ENCODE measurements around the gene F2R. TPM values are rescaled to one million over a fixed set of nuclear protein-coding genes. Genes with fewer than 3 reads are reported as not detected.
A peak's percentile ranks its signal among the peaks of the same experiment; 100 is the strongest.

The F2R gene
- total RNA-seq, 2 donors from 2014 or later = 3.6 to 20.4 TPM

- Mint-ChIP-seq H3K27ac (no peak overlapping the region), H3K4me3 (no peak overlapping the region), H3K27me3 (no peaks in the 10 kb centered on the region), H3K4me1 (peaks cover 5% of the 10 kb centered on the region), H3K36me3 (ENCODE audit: low read depth) (peaks cover 6% of the 10 kb centered on the region)
- no peaks in the 10 kb centered on the region for H3K9me3 ChIP-seq (ENCODE audit: control insufficient read depth, low read length, poor library complexity, severe bottlenecking)
- DNase-seq (no peak), ATAC-seq (no peak)
These were observed 21.6 kb upstream of the F2R start for GRCh38 chr5:76694317-76694716.

- H3K36me3 Mint-ChIP-seq (ENCODE audit: low read depth) = peaks cover 6% of the 10 kb centered on the region
- H3K4me1 Mint-ChIP-seq = no peaks in the 10 kb centered on the region
- H3K9me3 ChIP-seq (ENCODE audit: control insufficient read depth, low read length, poor library complexity, severe bottlenecking) = no peaks in the 10 kb centered on the region
- no peak overlapping the region for H3K27ac Mint-ChIP-seq
- H3K4me3 Mint-ChIP-seq = no peak overlapping the region
- no peak for DNase-seq
- H3K27me3 Mint-ChIP-seq = no peaks in the 10 kb centered on the region
- ATAC-seq = no peak
These were observed 20.6 kb upstream of the F2R start for GRCh38 chr5:76695346-76695745.

GRCh38 chr5:76696251-76696650, 19.7 kb upstream of the F2R start:
- H3K4me3 Mint-ChIP-seq = no peak overlapping the region
- no peaks in the 10 kb centered on the region for H3K9me3 ChIP-seq (ENCODE audit: control insufficient read depth, low read length, poor library complexity, severe bottlenecking)
- no peaks in the 10 kb centered on the region for H3K27me3 Mint-ChIP-seq
- no peak for DNase-seq
- no peaks in the 10 kb centered on the region for H3K4me1 Mint-ChIP-seq
- peaks cover 11% of the 10 kb centered on the region for H3K36me3 Mint-ChIP-seq (ENCODE audit: low read depth)
- no peak overlapping the region for H3K27ac Mint-ChIP-seq
- ATAC-seq = no peak

- no peak overlapping the region for H3K4me3 Mint-ChIP-seq
- H3K36me3 Mint-ChIP-seq (ENCODE audit: low read depth) = peaks cover 12% of the 10 kb centered on the region
- no peak for DNase-seq
These were observed 18.3 kb upstream of the F2R start for GRCh38 chr5:76697670-76698069.

GRCh38 chr5:76700571-76700970, 15.4 kb upstream of the F2R start:
- Mint-ChIP-seq H3K4me1 (peaks cover 2% of the 10 kb centered on the region), H3K27me3 (no peaks in the 10 kb centered on the region), H3K4me3 (no peak overlapping the region), H3K27ac (no peak overlapping the region), H3K36me3 (ENCODE audit: low read depth) (peaks cover 12% of the 10 kb centered on the region)
- DNase-seq (no peak), ATAC-seq (no peak)
- H3K9me3 ChIP-seq (ENCODE audit: control insufficient read depth, low read length, poor library complexity, severe bottlenecking) = no peaks in the 10 kb centered on the region

More at GRCh38 chr5:76697670-76698069, 18.3 kb upstream of the F2R start:
- Mint-ChIP-seq H3K27me3 (no peaks in the 10 kb centered on the region), H3K27ac (no peak overlapping the region), H3K4me1 (peaks cover 2% of the 10 kb centered on the region)
- no peaks in the 10 kb centered on the region for H3K9me3 ChIP-seq (ENCODE audit: control insufficient read depth, low read length, poor library complexity, severe bottlenecking)
- ATAC-seq = no peak

- H3K27me3 Mint-ChIP-seq = no peaks in the 10 kb centered on the region
- no peak overlapping the region for H3K27ac Mint-ChIP-seq
- H3K4me1 Mint-ChIP-seq = peaks cover 2% of the 10 kb centered on the region
- H3K36me3 Mint-ChIP-seq (ENCODE audit: low read depth) = peaks cover 10% of the 10 kb centered on the region
- DNase-seq (no peak), ATAC-seq (no peak)
- no peaks in the 10 kb centered on the region for H3K9me3 ChIP-seq (ENCODE audit: control insufficient read depth, low read length, poor library complexity, severe bottlenecking)
- H3K4me3 Mint-ChIP-seq = no peak overlapping the region
These were observed 14.6 kb upstream of the F2R start for GRCh38 chr5:76701298-76701697.

GRCh38 chr5:76703707-76704106, 12.2 kb upstream of the F2R start:
- no peak overlapping the region for H3K4me3 Mint-ChIP-seq
- peaks cover 2% of the 10 kb centered on the region for H3K4me1 Mint-ChIP-seq
- no peak overlapping the region for H3K27ac Mint-ChIP-seq
- no peaks in the 10 kb centered on the region for H3K9me3 ChIP-seq (ENCODE audit: control insufficient read depth, low read length, poor library complexity, severe bottlenecking)
- ATAC-seq (no peak), DNase-seq (no peak)
- H3K27me3 Mint-ChIP-seq = no peaks in the 10 kb centered on the region
- peaks cover 9% of the 10 kb centered on the region for H3K36me3 Mint-ChIP-seq (ENCODE audit: low read depth)

- H3K9me3 ChIP-seq (ENCODE audit: control insufficient read depth, low read length, poor library complexity, severe bottlenecking) = no peaks in the 10 kb centered on the region
- no peak for DNase-seq
- no peak overlapping the region for H3K27ac Mint-ChIP-seq
- H3K27me3 Mint-ChIP-seq = no peaks in the 10 kb centered on the region
- no peak overlapping the region for H3K4me3 Mint-ChIP-seq
- H3K36me3 Mint-ChIP-seq (ENCODE audit: low read depth) = peaks cover 6% of the 10 kb centered on the region
- no peak for ATAC-seq
- peaks cover 2% of the 10 kb centered on the region for H3K4me1 Mint-ChIP-seq
These were observed 11.7 kb upstream of the F2R start for GRCh38 chr5:76704131-76704663.

GRCh38 chr5:76705574-76705973, 10.4 kb upstream of the F2R start:
- DNase-seq = no peak
- no peak for ATAC-seq

GRCh38 chr5:76709762-76710161, 6.2 kb upstream of the F2R start:
- DNase-seq (no peak), ATAC-seq (no peak)
- no peak overlapping the region for H3K4me3 Mint-ChIP-seq
- no peak overlapping the region for H3K27ac Mint-ChIP-seq
- H3K36me3 Mint-ChIP-seq (ENCODE audit: low read depth) = no peaks in the 10 kb centered on the region
- H3K9me3 ChIP-seq (ENCODE audit: control insufficient read depth, low read length, poor library complexity, severe bottlenecking) = no peaks in the 10 kb centered on the region
- peaks cover 10% of the 10 kb centered on the region for H3K4me1 Mint-ChIP-seq
- H3K27me3 Mint-ChIP-seq = no peaks in the 10 kb centered on the region

More at GRCh38 chr5:76705574-76705973, 10.4 kb upstream of the F2R start:
- H3K27ac Mint-ChIP-seq = no peak overlapping the region
- no peaks in the 10 kb centered on the region for H3K27me3 Mint-ChIP-seq
- no peaks in the 10 kb centered on the region for H3K9me3 ChIP-seq (ENCODE audit: control insufficient read depth, low read length, poor library complexity, severe bottlenecking)
- H3K4me1 Mint-ChIP-seq = peaks cover 2% of the 10 kb centered on the region
- no peak overlapping the region for H3K4me3 Mint-ChIP-seq
- H3K36me3 Mint-ChIP-seq (ENCODE audit: low read depth) = peaks cover 6% of the 10 kb centered on the region

- Mint-ChIP-seq H3K4me1 (peaks cover 15% of the 10 kb centered on the region), H3K4me3 (no peak overlapping the region), H3K27ac (peak overlapping the region; percentile 8), H3K36me3 (ENCODE audit: low read depth) (no peaks in the 10 kb centered on the region), H3K27me3 (no peaks in the 10 kb centered on the region)
- no peaks in the 10 kb centered on the region for H3K9me3 ChIP-seq (ENCODE audit: control insufficient read depth, low read length, poor library complexity, severe bottlenecking)
- ATAC-seq (no peak), DNase-seq (no peak)
These were observed 4.9 kb upstream of the F2R start for GRCh38 chr5:76710991-76711390.

- peak; percentile 18 for ATAC-seq
- Mint-ChIP-seq H3K27ac (peak overlapping the region; percentile 21), H3K4me3 (peak overlapping the region; percentile 91), H3K4me1 (peaks cover 19% of the 10 kb centered on the region), H3K36me3 (ENCODE audit: low read depth) (no peaks in the 10 kb centered on the region), H3K27me3 (peaks cover 14% of the 10 kb centered on the region)
- DNase-seq = no peak
- H3K9me3 ChIP-seq (ENCODE audit: control insufficient read depth, low read length, poor library complexity, severe bottlenecking) = no peaks in the 10 kb centered on the region
These were observed 1.0 kb upstream of the F2R start for GRCh38 chr5:76714751-76715485.

GRCh38 chr5:76715486-76715735, 515 bp upstream of the F2R start:
- no peaks in the 10 kb centered on the region for H3K9me3 ChIP-seq (ENCODE audit: control insufficient read depth, low read length, poor library complexity, severe bottlenecking)
- H3K27me3 Mint-ChIP-seq = peaks cover 14% of the 10 kb centered on the region
- H3K27ac Mint-ChIP-seq = no peak overlapping the region
- no peak for DNase-seq
- peak overlapping the region; percentile 91 for H3K4me3 Mint-ChIP-seq
- no peak for ATAC-seq
- peaks cover 19% of the 10 kb centered on the region for H3K4me1 Mint-ChIP-seq
- H3K36me3 Mint-ChIP-seq (ENCODE audit: low read depth) = no peaks in the 10 kb centered on the region

- H3K36me3 Mint-ChIP-seq (ENCODE audit: low read depth) = peaks cover 2% of the 10 kb centered on the region
- H3K9me3 ChIP-seq (ENCODE audit: control insufficient read depth, low read length, poor library complexity, severe bottlenecking) = no peaks in the 10 kb centered on the region
- H3K27ac Mint-ChIP-seq = peak overlapping the region; percentile 21
- DNase-seq = no peak
- peaks cover 16% of the 10 kb centered on the region for H3K4me1 Mint-ChIP-seq
- ATAC-seq = no peak
- H3K27me3 Mint-ChIP-seq = peaks cover 14% of the 10 kb centered on the region
- H3K4me3 Mint-ChIP-seq = peak overlapping the region; percentile 91
These were observed 681 bp downstream of the F2R start for GRCh38 chr5:76716456-76717157.
